ENCODE data around the gene TMEM184C.

- no peak for TF ChIP-seq POLR2A (IDR thresholded peaks at IDR 0.05; ENCODE audit: borderline replicate concordance, extremely low read depth, insufficient read depth, insufficient read length)
- no peak for TF ChIP-seq CTCF (IDR thresholded peaks at IDR 0.05 in 2 of 3, conservative IDR thresholded peaks at IDR 0.05 in 1 of 3; ENCODE audit: borderline replicate concordance in 1 of 3, insufficient read depth in 1 of 3, low read depth in 2 of 3, low read length in 2 of 3)
- no peak for TF ChIP-seq EZH2 (IDR thresholded peaks at IDR 0.05)
- no peak for TF ChIP-seq EZH2phosphoT487 (IDR thresholded peaks at IDR 0.05; ENCODE audit: borderline replicate concordance)
- no peak for TF ChIP-seq MAX (IDR thresholded peaks at IDR 0.05)
These were observed 26.1 kb upstream of the TMEM184C start for GRCh38 chr4:147591106-147591505.
